DMS153 (cell line): Measurements from ENCODE around the gene KDM6A.
"Not testable (repeated sequence)": the region's sequence is repeated elsewhere in the genome, so short reads cannot be mapped to it uniquely, and the experiment has no call there.

Source experiments
- DNase-seq: peaks from one replicate; lab custom pipeline; 2025; lab: John Stamatoyannopoulos, UW

The KDM6A gene

DNA sequence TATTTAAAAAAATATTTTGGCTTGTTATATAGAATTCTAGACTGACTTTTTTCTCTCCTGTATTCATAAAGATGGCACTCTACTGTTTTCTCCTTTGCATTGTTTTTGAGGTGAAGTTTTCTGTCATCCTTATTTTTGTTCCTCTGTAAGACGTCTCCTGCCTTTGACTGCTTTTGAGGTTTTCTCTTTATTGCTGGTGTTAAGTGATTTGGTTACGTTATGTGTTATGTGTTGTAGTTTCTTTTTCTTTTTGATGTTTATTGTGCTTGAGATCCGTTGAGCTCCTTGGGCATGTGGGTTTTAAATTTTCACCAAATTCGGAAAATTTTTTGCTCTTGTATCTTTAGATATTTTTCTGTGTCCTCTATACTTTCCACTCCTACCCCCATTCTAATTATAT is 50.0 kb downstream of the KDM6A start:
- no peak for DNase-seq

DNA sequence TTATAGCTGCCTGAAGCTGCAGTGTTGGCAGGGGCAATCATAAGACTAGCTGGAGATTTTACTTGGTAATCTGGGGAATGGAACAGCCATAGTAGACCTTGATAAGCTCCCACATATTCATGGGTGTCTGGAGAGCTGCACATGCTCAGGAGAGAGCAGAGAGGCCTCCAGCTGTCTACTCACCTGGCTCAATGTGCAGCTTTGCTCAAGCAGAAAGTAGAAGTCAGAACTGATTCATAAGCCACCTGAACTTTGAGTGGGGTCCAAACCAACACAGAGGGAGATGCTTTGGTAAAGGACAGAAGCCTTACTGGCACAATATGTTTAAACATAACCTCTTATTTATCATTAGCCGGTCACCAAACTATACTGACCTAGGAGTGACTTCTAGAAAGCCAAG is 54.4 kb downstream of the KDM6A start:
- no peak for DNase-seq

DNA sequence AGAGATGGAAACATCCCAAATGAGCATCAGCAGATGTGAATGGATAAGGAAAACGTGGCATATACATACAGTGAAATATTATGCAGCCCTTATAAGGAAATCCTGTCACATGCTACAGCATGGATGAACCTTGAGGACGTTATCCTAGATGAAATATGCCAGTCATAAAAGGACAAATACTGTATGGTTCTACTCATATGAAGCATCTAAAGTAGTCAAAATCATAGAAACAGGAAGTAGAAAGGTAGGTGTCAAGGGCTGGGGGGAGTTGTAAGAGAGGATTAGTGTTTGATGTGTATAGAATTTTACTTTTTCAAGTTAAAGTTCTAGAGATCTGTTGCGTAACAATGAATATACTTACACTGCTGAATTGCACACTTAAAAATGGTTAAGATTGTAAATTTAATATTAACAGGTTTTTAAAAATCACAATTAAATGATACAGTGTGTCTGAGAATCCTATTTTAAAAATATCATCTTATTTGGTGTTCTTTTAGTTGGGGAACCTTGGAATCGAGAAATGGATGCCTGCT is 58.5 kb downstream of the KDM6A start:
- no peak for DNase-seq

DNA sequence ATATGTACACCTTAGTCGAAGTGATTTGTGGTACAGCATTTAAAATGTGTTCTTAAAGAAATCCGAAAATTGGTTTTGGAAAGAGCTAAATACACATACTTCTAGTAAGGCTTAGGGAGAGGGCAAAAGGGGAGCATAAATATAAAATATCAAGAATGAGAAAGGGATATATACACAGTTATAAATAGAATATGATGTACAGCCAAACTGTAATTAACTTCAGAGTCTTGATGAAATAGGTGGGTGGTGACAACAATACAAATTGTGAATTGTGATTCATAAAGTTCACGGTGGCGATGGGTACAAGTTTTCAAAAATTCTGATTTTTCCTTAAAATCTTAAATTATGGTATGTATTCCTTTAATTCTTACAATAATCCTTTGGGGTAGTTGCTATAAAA is 62.2 kb downstream of the KDM6A start:
- no peak for DNase-seq

DNA sequence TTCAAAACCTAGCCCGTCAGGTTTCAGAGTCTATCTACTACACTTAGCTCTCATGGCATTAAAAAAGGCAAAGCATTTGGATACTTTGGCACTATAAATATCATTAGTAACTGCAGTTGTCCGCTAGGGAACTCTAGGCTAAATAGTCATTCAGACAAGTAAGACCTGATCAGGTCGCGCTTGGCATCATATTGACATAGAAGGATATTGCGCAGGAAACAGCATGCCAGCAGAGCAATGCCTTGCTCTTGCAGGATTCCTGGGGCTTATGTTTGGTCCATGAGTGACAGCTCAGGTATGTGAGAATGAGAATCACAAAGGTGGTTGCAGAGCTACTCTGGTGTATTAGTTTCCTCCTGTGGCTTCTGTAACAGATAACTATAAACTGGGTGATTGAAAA is 62.7 kb downstream of the KDM6A start:
- DNase-seq: no peak

DNA sequence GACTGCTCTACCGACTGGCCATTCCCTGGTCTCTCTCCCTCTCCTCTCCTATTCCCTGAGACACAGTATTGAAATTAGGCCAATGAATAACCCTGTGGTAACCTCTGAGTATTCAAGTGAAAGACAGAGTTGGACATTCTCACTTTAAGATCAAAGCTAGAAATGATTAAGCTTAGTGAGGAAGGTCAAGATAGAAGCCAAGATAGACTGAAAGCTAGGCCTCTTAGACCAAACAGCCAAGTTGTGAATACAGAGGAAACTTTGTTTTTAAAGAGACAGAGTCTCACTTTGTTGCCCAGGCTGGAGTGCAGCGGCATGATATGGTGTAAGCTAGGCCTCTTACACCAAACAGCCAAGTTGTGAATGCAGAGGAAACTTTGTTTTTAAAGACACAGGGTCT is 64.6 kb downstream of the KDM6A start:
- DNase-seq: no peak

DNA sequence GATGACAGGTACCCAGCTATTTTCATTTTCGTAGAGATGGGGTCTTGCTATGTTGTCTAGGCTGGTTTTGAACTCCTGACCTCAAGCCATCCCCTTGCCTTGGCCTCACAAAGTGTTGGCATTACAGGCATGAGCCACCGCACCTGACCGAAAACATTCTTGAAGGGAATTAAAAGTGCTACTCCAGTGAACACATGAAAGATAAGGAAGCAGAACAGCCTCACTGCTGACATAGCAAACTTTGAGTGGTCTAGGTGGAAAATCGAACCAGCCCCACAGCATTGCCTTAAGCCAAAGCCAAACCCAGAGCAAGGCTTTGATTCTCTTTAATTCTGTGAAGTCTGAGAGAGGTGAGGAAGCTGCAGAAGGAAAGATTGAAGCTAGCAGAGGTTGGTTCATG is 65.1 kb downstream of the KDM6A start:
- no peak for DNase-seq

DNA sequence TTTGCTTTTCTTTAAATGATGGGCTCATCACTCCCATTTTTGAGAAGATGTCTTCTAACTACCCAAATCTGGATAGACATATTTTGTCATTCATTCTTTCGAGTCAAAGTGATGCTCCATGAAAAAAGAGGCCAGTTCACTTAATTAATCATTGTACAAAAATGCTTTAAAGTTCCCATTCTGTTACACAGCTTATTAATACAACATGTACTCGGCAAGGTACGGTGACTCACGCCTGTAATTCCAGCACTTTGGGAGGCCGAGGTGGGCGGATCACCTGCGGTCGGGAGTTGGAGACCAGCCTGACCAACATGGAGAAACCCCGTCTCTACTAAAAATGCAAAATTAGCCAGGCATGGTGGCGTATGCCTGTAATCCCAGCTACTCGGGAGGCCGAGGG is 67.6 kb downstream of the KDM6A start:
- DNase-seq: not testable (repeated sequence)

DNA sequence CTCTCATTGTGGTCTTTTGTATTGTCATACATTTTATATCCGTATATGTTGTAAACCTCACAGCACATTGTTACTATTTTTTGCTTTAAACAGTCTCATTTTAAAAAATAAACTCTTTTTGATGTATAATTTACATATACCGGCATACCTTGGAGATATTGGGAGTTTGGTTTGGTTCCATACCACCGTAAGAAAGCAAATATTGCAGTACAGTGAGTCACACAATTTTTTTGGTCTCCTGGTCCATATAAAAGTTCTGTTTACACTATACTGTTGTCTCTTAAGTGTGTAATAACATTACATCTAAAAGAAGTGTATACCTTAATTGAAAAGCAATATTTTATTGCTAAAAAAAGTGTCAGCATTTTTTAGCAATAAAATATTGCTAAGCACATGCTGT is 70.0 kb downstream of the KDM6A start:
- DNase-seq: no peak

DNA sequence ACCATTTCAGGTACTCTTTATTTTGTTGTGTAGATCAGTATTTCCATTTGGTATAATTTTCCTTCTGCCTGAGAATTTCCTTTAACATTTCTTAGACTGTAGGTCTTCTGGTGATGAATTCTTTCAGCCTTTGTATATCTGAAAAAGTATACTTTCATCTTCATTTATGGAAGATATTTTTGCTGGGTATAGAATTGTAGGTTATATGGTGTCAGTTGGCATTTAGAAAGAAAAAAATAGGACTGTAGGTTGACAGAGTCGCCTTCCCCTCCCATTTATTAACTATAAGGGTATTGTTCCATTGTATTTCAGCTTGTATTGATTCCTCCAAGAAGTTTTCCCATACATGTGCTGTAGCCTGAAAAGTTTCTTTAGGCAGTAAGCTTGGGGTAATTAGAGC is 71.9 kb downstream of the KDM6A start:
- no peak for DNase-seq

DNA sequence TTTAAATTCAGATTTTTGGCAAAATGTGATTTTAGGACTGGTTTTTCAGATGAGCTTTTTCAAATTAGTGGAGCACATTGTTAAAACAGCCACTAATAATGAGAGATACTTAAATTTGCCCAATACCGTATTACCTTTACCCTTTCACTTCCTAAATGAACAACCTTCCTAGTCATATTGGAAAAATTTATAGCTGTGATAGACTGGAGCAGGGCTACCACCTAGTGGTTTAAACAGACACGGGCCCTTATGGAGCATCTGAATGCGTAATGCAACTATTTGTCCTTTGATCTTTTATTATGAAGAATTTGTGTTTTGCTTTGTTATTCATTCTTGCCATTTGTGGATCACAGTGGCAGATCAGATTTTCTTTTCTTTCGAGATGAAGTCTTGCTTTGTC is 72.7 kb downstream of the KDM6A start:
- no peak for DNase-seq

DNA sequence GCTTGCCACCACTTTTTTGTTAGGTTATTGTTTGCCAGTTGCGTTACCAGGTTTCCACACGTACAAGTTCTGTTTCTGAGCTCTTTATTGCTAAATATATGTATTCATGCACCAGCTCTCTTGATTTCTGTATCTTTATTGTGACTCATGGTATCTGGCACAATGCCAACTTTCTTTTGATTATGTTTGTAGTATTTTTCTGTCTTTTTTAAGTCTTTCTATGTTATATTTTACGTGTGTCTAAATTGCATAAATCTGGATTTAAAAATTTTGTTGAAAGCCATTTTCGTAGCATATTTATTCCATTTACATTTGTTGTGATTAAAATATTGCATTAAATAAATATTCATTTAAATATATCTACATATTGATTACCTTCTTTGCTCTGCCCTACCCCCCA is 73.8 kb downstream of the KDM6A start:
- DNase-seq: no peak

DNA sequence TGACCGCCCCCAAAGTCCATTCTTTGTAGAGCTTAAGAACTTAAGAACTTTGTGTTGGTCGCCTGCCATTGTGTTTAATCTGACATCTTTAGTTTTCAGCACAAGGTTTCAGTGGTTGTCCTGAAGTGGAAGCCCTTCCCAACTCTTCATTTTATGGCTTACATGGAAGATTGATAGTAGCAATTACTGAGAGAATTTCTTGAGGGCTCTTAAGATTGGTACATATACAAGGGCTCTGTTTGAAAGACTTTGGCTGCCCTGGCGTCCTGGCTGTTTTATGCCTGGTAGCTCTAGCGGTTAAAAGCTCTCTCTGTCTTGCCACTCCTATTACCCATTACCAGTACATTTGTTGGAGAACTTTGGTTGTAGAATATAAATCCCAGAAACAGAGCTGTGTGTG is 75.0 kb downstream of the KDM6A start:
- no peak for DNase-seq

DNA sequence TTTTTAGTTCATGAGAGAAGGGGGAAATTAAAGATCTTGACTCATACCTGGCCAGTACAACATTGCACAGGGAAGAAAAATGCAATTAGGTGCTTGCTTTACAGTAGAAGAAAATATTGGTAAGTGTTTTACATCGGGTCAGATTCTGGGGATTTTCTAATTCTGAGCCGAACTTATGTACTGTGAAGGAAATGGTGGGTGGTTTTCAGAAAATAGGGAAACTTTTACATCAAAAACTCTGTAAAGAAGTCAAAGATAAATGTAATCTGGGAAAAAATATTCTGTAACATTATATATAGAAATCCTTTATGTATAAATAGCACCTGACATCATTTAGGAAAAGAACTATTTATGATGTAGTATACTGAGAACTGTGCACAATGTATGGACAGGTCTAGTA is 75.4 kb downstream of the KDM6A start:
- no peak for DNase-seq

DNA sequence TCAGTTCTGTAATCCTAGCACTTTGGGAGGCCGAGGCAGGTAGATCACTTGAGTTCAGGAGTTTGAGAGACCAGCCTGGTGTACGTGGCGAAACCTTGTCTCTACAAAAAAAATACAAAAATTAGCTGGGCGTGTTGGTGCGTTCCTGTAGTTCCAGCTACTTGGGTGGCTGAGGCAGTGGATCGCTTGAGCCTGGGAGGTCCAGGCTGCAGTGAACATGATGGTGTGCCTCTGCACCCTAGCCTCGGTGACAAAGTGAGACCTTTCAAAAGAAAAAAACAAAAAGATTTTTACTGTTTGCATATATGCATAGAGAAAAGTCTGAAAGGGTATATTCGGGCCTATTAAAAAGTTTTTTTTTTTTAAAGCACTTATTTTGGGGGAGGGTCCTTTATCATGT is 76.1 kb downstream of the KDM6A start:
- DNase-seq: no peak

DNA sequence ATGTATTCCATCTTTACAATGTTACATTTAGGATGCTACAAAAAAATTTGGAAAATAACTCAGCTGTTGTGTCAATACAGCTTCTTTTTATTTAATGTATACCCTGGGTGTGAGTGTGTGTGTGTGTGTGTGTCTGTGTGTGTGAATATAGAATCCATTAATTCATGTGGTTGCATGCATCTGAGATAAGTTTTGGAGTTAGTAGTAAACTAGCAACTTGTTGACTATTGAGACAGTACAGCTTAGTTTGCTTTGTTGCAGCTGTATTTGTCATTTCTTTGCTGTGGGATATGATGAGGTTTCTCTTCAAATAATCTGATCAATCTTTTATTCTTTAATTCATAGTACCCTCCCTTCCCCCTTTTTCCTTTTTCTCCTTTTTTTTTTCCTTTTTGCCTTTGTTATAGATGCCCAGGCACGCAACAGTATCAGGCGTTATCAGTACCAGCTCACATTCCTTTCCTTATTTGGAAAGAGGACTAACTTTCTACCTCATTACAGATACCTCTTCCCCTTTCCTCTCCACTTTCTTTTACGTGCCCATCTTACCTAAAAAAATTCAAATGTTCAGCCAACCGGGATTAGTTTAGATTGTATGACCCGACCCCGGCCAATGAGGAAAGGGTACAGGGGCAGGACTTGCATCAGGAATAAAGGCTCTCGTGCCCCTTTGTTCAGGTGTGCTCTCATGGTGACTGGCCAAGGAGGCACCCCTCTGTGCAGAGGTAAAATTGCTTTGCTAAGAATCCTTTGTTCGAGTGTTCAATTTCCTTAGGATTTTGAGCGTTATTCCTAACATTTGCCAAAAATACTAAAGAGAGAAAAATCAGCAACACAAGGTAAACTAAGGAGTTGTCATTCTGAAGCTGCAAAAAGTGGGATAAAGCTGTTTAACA is 77.7 kb downstream of the KDM6A start:
- not testable (repeated sequence) for DNase-seq

DNA sequence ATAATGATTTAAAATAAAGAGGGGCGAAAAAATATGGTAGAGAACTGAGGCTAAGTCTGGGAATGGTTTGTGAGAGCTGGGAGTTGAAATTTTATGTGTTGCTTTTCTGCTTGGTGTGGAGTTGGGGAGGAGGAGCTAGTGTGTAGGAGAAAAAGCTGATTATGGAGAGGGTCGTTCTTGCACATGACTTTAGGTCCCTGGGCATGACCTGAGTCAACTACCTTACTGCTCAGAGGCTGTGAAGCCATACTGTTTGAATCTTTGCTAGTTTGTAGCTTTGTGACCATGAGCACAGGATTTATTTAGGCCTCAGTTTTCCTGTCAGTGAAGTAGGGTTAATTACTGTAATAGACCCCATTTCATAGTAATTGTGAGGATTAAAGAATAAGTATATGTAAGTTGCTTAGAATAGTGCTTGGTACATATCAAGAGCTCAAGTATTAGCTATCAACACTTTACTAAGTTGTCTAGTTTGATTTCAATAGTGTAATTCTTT is 78.6 kb downstream of the KDM6A start:
- DNase-seq: no peak

DNA sequence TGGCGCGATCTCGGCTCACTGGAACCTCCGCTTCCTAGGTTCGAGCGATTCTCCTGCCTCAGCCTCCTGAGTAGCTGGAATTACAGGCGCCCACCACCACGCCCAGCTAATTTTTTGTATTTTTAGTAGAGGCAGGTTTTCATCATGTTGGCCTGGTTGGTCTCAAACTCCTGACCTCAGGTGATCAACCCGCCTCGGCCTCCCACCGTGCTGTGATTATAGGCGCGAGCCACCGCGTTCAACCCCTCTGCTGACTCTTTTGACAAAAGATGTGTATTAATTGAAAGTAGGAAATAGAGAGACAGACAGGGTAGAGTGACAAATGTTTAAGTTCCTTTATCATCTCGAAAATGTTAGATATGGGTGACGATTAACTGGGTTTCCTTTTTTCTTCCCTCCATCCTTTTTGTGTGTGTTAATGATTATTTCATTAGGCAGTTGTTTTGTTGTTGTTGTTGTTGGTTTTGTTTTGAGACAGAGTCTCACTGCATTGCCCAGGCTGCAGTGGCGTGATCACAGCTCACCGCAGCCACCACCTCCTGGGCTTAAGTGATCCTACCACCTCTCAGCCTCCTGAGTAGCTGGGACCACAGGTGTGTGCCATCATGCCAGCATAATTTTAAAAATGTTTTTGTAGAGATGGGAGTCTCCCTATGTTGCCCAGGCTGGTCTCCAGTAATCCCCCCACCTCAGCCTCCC is 79.5 kb downstream of the KDM6A start:
- DNase-seq: no peak

DNA sequence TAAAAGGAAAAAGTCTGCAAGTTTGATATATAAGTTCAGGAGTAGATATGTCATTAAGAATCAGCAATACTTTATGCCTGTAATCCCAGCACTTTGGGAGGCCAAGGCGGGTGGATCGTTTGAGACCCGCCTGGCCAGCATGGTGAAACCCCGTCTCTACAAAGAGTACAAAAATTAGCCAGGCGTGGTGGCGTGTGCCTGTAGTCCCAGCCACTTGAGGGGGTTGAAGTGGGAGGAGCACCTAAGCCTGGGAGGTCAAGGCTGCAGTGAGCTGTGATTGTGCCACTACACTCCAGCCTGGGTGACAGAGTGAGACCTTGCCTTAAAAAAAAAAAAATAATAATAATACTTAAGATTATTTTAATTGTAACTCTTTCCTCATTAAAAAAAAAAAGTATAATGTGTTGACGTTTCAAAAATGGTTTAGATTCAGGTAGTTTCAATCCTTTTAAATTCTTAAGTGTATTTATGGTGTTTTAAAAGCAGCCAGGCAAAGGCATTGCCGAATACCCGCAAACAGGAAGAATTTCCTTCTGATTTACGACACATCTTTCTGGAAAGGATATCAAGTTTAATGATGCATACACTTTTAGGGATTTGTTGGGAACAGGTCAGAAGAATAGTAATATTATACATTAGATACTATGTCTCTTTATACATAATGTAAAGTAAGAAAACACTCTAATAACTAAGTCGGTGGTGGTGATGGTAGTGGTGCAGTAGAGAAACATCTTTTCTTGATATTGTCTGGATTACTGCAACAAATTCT is 80.9 kb downstream of the KDM6A start:
- DNase-seq: no peak

DNA sequence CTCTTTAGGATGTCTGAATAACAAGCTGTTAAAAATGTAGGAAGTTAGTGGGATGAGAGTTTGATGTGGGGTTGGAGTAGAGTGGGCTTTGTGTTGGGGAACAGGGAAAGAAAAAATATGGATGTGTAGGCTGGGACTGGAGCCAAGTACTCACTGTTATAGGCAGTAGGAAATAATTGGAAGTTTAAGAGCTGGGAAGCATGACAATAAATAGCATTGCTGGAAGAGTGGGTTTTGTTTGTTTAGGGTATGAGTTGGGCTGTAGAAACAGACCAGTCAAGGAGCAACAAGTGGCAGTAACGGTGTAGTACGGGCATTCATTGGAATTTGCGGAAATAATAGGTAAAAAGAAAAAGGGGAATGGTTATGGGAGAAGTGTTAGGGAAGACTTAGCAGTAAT is 81.6 kb downstream of the KDM6A start:
- no peak for DNase-seq

DNA sequence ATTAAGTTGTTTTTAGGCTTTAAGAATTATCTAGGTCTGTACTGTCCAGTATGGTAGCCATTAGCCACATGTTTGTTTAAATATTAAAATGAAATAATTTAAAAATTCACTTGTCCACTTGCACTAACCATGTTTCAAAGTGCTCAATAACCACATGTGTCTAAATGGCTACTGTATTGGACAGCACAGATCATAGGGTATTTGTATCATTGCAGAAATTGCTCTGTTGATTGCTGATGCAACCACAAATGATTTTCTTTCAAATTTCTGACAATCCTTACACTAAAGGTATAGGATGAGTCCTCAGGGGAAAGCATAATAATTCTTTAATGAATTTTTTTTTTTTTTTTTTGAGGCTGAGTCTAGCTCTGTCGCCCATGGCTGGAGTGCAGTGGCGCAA is 84.9 kb downstream of the KDM6A start:
- no peak for DNase-seq

DNA sequence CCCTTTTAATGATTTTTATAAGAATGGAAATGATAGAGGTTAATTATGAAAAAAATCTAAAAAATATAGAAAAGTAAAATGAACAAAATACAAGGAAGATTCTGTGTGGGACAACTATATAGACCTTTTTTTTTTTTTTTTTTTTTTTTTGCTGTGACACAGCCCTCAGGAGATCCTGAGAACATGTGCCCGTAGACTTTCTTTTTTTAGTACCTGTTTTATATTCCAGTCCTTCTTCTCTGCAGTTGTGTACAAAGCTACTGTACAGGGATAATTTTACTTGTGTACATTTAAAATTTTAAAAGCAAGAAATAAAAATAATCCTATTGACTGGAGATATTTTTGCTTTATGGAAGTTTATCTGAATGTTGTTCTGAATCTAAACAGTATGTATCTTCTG is 85.5 kb downstream of the KDM6A start:
- no peak for DNase-seq
